HS-27A (cell line): ENCODE measurements around the gene MT1E.
A peak's percentile ranks its signal among the peaks of the same experiment; 100 is the strongest.
"Not testable (repeated sequence)": the region's sequence is repeated elsewhere in the genome, so short reads cannot be mapped to it uniquely, and the experiment has no call there.

Experiments used
- DNase-seq: peaks from one replicate; pipeline ENCODE4 v3.0.0-alpha.2; 2012; ENCODE audit warnings: low read depth, missing footprints

MT1E gene

GRCh38 chr16:56625140-56625942 lies at the start of gene MT1E:
Gene MT1E (plus strand): TSS chr16:56625781. CDS start chr16:56625852, 71 bp downstream.
- peak; percentile 64 for DNase-seq

GRCh38 chr16:56576585-56577299 lies 48.8 kb upstream of the MT1E start:
- no peak for DNase-seq

- DNase-seq, result no peak
Measured at GRCh38 chr16:56577300-56577625, 48.3 kb upstream of the MT1E start.

GRCh38 chr16:56580391-56581048 lies 45.1 kb upstream of the MT1E start:
- DNase-seq, result no peak

DNA sequence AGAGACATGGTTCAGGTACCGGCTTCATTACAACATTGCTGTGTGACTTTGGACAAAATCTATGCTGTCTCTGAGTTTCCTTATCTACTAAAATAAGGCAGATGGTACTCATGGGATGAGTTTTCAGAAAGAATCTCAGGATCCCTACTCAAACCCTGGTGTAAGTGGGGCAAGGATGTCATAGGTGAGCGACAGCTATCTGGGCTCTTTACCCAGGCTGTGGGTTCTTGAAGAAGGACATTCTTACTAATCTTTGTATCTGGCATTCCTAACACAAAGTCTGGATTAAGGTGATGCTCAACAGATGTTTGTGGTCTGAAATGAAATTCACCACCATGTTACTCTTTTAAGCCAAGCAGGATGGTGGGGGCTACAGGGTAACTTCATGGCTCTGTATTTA lies 42.7 kb upstream of the MT1E start:
- not testable (repeated sequence) for DNase-seq

GRCh38 chr16:56583351-56584168 lies 42.0 kb upstream of the MT1E start:
- DNase-seq, result no peak

- DNase-seq, result no peak
Measured at GRCh38 chr16:56584276-56584675, 41.3 kb upstream of the MT1E start.

DNA sequence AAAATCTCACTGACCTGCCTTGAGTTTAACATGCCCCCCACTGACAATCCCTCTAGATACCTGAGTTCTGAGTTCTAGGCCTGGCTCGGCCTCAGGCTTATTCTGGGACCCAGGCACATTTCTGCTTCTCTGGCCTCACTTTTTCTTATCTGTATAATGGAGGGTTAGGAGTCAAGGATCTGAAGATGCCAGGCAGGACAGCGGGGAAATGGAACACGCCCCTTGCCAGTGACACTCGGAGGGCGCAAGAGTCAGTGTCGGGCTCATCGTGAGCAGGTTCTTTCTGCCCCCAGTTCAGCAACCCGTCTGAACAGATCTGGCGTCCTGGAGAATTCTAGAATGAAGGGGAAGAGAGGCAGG lies 36.8 kb upstream of the MT1E start:
- DNase-seq, result no peak

DNA sequence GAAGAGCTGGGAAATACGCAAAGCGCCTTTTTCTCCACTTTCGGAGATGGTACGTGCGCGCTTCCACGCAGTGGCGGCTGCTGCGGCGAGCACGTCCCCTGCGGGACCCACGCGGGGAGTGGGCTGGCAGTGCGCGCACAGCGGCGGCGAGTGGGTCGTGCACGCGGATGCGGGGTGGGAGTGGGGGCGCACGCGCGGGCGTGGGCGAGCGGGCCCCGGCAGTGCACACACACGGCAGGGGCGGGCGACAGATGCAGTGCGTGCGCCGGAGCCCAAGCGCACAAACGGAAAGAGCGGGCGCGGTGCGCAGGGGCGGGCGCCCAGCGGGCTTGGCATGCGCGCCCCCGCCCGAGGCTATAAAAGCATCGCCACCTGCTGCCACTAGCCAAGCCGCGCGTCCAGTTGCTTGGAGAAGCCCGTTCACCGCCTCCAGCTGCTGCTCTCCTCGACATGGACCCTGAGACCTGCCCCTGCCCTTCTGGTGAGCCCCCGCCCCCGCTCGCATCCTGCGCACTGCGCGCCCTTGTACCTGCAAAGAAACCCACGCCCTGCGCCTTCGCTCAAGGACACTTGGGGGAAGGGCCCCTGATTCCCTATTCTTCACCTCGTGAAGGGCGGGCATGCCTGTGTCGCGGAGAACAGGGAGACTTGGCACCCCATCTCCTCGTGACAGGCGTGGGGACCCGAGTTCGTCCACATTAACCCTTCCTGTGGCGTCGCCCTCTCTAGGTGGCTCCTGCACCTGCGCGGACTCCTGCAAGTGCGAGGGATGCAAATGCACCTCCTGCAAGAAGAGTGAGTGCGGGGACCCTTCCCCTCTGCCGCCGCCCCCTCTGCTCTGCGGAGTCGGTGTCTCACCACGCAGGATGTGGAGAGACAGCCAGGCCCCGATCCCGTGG lies 36.2 kb upstream of the MT1E start, which contains the start of gene MT3:
Gene MT3 (plus strand): TSS at position 388 of the 899 bp plus-strand sequence. CDS start 63 bp downstream, at position 451.
- DNase-seq, result no peak

DNA sequence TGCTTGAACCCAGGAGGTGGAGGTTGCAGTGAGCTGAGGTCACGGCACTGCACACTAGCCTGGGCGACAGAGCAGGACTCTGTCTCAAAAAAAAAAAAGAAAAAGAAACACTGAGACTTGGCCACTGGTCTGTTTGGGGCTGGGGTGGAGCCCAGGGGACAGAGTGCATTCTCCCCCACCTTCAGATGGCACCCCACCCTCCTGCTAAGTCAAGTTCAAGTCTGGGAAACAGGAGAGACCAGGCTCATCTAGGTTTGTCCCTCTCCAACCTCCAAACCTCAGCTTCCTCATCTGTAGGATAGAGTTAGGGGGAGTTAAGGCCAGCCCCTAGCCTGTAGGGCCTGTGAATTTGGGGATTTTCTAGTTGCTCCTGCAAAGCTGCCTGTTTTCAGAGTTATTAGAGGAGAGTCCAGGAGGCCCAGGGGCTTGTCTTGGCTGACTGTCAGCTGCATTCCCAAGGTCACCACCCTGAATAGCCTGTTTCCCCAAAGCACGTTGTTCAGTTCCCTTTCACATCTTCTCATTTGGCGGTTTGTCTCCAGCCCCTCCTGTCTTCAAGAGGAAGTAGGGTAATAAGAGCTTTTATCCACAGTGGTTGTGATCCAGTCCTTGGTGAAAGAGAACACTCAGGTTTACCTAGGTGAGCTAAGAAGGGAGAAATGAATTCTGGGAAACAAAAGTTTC lies 34.1 kb upstream of the MT1E start:
- no peak for DNase-seq

GRCh38 chr16:56593573-56594291 lies 31.8 kb upstream of the MT1E start:
- no peak for DNase-seq

- DNase-seq, result no peak
Measured at GRCh38 chr16:56594292-56594619, 31.3 kb upstream of the MT1E start.

GRCh38 chr16:56600398-56600999 lies 25.1 kb upstream of the MT1E start:
- no peak for DNase-seq

DNA sequence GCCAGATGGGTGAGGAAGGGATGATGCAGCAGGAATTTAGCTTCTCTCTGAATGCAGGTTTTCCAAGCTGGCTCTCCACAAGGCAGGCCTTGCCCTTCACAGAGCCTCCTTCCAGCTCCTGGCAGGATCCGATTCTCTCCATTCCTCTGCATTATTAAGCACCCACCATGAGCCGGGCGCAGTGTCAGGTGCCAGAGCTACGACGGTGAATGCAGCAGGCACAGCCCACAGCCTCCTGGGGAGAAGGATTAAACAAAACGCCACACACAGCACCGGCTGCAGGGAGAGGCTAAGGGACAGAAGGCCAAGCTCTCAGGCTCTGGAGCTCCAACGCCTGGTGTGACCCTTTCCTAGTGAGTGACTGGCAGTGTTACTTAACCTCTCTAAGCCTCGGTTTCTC lies 24.3 kb upstream of the MT1E start:
- DNase-seq, result no peak

GRCh38 chr16:56603589-56603988 lies 22.0 kb upstream of the MT1E start:
- no peak for DNase-seq

- DNase-seq, result no peak
Measured at GRCh38 chr16:56604966-56605365, 20.6 kb upstream of the MT1E start.

- no peak for DNase-seq
Measured at GRCh38 chr16:56605475-56605874, 20.1 kb upstream of the MT1E start.

DNA sequence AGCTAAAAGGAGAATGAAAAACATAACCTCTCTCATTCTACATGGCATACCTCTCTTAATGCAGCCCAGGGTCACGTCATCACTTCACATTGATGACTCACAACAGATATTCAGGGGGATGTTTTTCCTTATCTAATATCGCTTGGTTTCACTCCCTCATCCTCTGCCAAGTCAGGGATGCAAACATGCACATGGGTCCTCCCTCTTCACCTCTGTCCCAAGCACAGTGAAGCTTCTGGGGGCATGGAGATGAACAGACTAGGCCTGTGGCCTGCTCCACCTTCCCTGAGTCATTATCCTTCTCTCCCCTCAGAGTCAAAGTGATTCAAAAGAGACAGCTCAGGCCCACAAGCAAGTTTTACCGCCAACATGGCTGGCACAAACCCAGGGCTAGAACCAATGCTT lies 19.5 kb upstream of the MT1E start:
- DNase-seq, result peak; percentile 79

GRCh38 chr16:56606476-56607108 lies 19.0 kb upstream of the MT1E start:
- DNase-seq, result peak; percentile 85
